ENCODE data around the gene PAX7.

DNA sequence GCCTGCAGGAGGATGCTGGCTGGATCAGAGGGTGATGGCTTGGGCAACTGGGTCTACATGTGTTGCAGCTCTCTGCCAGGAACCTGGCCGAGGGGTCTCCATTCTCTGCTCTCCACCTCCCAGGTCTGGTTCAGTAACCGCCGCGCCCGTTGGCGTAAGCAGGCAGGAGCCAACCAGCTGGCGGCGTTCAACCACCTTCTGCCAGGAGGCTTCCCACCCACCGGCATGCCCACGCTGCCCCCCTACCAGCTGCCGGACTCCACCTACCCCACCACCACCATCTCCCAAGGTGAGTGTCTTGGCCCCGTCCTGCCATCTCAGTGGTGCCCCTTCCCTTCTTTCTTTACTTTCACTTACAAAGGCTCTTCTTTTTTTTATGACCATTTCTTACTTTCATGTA lies 69.9 kb downstream of the PAX7 start:
- TF ChIP-seq, protein P1, sequence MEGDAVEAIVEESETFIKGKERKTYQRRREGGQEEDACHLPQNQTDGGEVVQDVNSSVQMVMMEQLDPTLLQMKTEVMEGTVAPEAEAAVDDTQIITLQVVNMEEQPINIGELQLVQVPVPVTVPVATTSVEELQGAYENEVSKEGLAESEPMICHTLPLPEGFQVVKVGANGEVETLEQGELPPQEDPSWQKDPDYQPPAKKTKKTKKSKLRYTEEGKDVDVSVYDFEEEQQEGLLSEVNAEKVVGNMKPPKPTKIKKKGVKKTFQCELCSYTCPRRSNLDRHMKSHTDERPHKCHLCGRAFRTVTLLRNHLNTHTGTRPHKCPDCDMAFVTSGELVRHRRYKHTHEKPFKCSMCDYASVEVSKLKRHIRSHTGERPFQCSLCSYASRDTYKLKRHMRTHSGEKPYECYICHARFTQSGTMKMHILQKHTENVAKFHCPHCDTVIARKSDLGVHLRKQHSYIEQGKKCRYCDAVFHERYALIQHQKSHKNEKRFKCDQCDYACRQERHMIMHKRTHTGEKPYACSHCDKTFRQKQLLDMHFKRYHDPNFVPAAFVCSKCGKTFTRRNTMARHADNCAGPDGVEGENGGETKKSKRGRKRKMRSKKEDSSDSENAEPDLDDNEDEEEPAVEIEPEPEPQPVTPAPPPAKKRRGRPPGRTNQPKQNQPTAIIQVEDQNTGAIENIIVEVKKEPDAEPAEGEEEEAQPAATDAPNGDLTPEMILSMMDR (IDR thresholded peaks at IDR 0.05), result no peak
- TF ChIP-seq USF2 (IDR thresholded peaks at IDR 0.05; ENCODE audit: borderline replicate concordance, low read depth, low read length) (no peak), CHD2 (IDR thresholded peaks at IDR 0.05; ENCODE audit: low read length, partially characterized antibody) (no peak), POLR2AphosphoS5 (IDR thresholded peaks at IDR 0.05; ENCODE audit: low read depth, low read length) (no peak), EP300 (IDR thresholded peaks at IDR 0.05; ENCODE audit: borderline replicate concordance in 1 of 2, low read depth in 1 of 2, low read length in 1 of 2) (no peak), MAX (IDR thresholded peaks at IDR 0.05; ENCODE audit: low read depth) (no peak), MEF2A (IDR thresholded peaks at IDR 0.05; ENCODE audit: borderline replicate concordance, low read depth) (no peak), TAF1 (IDR thresholded peaks at IDR 0.05; ENCODE audit: borderline replicate concordance, low read depth, low read length) (no peak), RFX5 (IDR thresholded peaks at IDR 0.05; ENCODE audit: low read length) (no peak), ELF1 (IDR thresholded peaks at IDR 0.05) (no peak), REST (IDR thresholded peaks at IDR 0.05; ENCODE audit: low read depth, low read length) (no peak)
- TF ChIP-seq, protein P2, sequence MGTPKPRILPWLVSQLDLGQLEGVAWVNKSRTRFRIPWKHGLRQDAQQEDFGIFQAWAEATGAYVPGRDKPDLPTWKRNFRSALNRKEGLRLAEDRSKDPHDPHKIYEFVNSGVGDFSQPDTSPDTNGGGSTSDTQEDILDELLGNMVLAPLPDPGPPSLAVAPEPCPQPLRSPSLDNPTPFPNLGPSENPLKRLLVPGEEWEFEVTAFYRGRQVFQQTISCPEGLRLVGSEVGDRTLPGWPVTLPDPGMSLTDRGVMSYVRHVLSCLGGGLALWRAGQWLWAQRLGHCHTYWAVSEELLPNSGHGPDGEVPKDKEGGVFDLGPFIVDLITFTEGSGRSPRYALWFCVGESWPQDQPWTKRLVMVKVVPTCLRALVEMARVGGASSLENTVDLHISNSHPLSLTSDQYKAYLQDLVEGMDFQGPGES (IDR thresholded peaks at IDR 0.05; ENCODE audit: low read depth, low read length), result no peak

All from SK-N-SH (cell line).